CD4-positive, alpha-beta T cell treated with Interleukin-6 at 100 ng/mL for 8 hours (primary cell): ENCODE data around the gene TUBB4A.
"Not testable (repeated sequence)": the region's sequence is repeated elsewhere in the genome, so short reads cannot be mapped to it uniquely, and the experiment has no call there.

Experiments used
- DNase-seq: peaks from one replicate; pipeline ENCODE4 v3.0.0-alpha.2; 2020; ENCODE audit warnings: mixed read lengths, low spot score

The TUBB4A gene

GRCh38 chr19:6501740-6502648 is at the start of gene TUBB4A:
Gene TUBB4A, minus strand, starts transcription at chr19:6502309. Its CDS starts 97 bp downstream, at chr19:6502212.
- DNase-seq, result no peak

GRCh38 chr19:6551091-6551490 is 49.0 kb upstream of the TUBB4A start:
- DNase-seq, result no peak

GRCh38 chr19:6550679-6551078 is 48.6 kb upstream of the TUBB4A start:
- DNase-seq, result not testable (repeated sequence)

GRCh38 chr19:6543866-6544347 is 41.8 kb upstream of the TUBB4A start:
- DNase-seq, result no peak

GRCh38 chr19:6540918-6541689 is 39.0 kb upstream of the TUBB4A start:
- DNase-seq, result no peak

GRCh38 chr19:6539514-6539913 is 37.4 kb upstream of the TUBB4A start:
- no peak for DNase-seq

GRCh38 chr19:6535558-6536137 is 33.5 kb upstream of the TUBB4A start:
- no peak for DNase-seq

GRCh38 chr19:6534451-6535093 is 32.5 kb upstream of the TUBB4A start:
- no peak for DNase-seq

- no peak for DNase-seq
Observed at GRCh38 chr19:6533746-6534418, 31.8 kb upstream of the TUBB4A start.

- DNase-seq, result no peak
Observed at GRCh38 chr19:6533000-6533328, 30.9 kb upstream of the TUBB4A start.

- no peak for DNase-seq
Observed at GRCh38 chr19:6532244-6532999, 30.3 kb upstream of the TUBB4A start.

- DNase-seq, result no peak
Observed at GRCh38 chr19:6531956-6532243, 29.8 kb upstream of the TUBB4A start.

GRCh38 chr19:6531163-6531955 is 29.2 kb upstream of the TUBB4A start:
- no peak for DNase-seq

- peak; percentile 78 for DNase-seq
Observed at GRCh38 chr19:6530386-6531162, 28.5 kb upstream of the TUBB4A start, which contains the start of gene TNFSF9. Gene TNFSF9, plus strand, starts transcription at chr19:6531026. Its CDS starts 11 bp downstream, at chr19:6531037.

GRCh38 chr19:6529937-6530385 is 27.9 kb upstream of the TUBB4A start:
- DNase-seq, result no peak

- DNase-seq, result no peak
Observed at GRCh38 chr19:6529351-6529750, 27.2 kb upstream of the TUBB4A start.

- no peak for DNase-seq
Observed at GRCh38 chr19:6528544-6529121, 26.5 kb upstream of the TUBB4A start.

- DNase-seq, result no peak
Observed at GRCh38 chr19:6527893-6528543, 25.9 kb upstream of the TUBB4A start.
